Endothelial cell of umbilical vein (primary cell): ENCODE data around the gene CHRNA7. TPM values are rescaled to one million over a fixed set of nuclear protein-coding genes. Genes with fewer than 3 reads are reported as not detected.

Experiments used
- BruUV-seq: library from RNA; stranded (reverse); fragments of 400-500 nt; replicated peaks from 2 replicates; lab custom pipeline; 2021; lab: Mats Ljungman, UMichigan
- CTCF ChIA-PET: fragments of 300-600, 350-600 bp; sonication (Branson Sonifier 250); formaldehyde crosslinking; loops from one replicate; lab custom pipeline; 2021; ENCODE audit warnings: antibody characterized with exemption, inconsistent platforms; lab: Charles Lee
- POLR2A ChIA-PET: fragments of 300-600, 350-600 bp; sonication (Branson Sonifier 250); formaldehyde crosslinking; loops from one replicate; lab custom pipeline; 2021; ENCODE audit warnings: antibody characterized with exemption, inconsistent platforms; lab: Charles Lee
- DNase-seq: peaks from one replicate; pipeline ENCODE4 v3.0.0-alpha.2; 2011; ENCODE audit warnings: low read depth, low spot score
- FAIRE-seq: peaks from 2 replicates; lab custom pipeline; 2011; peaks lifted over from hg19 to GRCh38; lab: Jason Lieb, UNC
- H2AFZ ChIP-seq: 2 replicates; pipeline ENCODE4 v1.6.0; 2012; ENCODE audit warnings: low read depth, low read length, control low read depth, inconsistent platforms
- H3K27ac ChIP-seq: 2 replicates; pipeline ENCODE4 v1.5.1; 2011; ENCODE audit warnings: low read depth, mild to moderate bottlenecking, control low read depth, low read length, moderate library complexity; ENCODE audit not compliant: insufficient read depth
- H3K27me3 ChIP-seq, 2 experiments: 2 replicates each; pipeline versions ENCODE4 v1.6.0 to v1.6.1; 2011; ENCODE audit warnings: low read length in 2 of 2, mixed read lengths in 1 of 2; ENCODE audit not compliant: control insufficient read depth in 2 of 2, insufficient read depth in 2 of 2
- H3K36me3 ChIP-seq, 2 experiments: 2 replicates in 1 of 2; 3 replicates in 1 of 2; pipeline ENCODE4 v1.5.1; 2011; ENCODE audit warnings: low read length in 2 of 2, mild to moderate bottlenecking in 1 of 2, moderate library complexity in 1 of 2; ENCODE audit not compliant: control insufficient read depth in 2 of 2, insufficient read depth in 2 of 2; ENCODE audit errors: extremely low read depth in 1 of 2
- H3K4me1 ChIP-seq: 3 replicates; pipeline ENCODE4 v1.5.1; 2011; ENCODE audit warnings: mild to moderate bottlenecking, low read length; ENCODE audit not compliant: control insufficient read depth, insufficient read depth; ENCODE audit errors: extremely low read depth
- H3K4me2 ChIP-seq: 2 replicates; pipeline ENCODE4 v1.6.1; 2011; ENCODE audit warnings: low read length, control low read depth, mixed read lengths; ENCODE audit not compliant: insufficient read depth
- H3K4me3 ChIP-seq, 3 experiments: fragments of 200-600 bp in 1 of 3; sonication (generic), shearing (Covaris generic) in 1 of 3; replicated peaks in 1 of 3; 2 replicates each; pipeline ENCODE4 v1.5.1; 2011 to 2016; ENCODE audit warnings: control low read depth in 3 of 3, low read length in 3 of 3, mild to moderate bottlenecking in 2 of 3, inconsistent platforms in 1 of 3, low read depth in 1 of 3, moderate library complexity in 1 of 3; ENCODE audit not compliant: insufficient read depth in 1 of 3
- H3K79me2 ChIP-seq: 2 replicates; pipeline ENCODE4 v1.6.0; 2012; ENCODE audit warnings: low read length, inconsistent platforms; ENCODE audit not compliant: control insufficient read depth, insufficient read depth
- H3K9ac ChIP-seq: replicated peaks from 2 replicates; pipeline ENCODE3; 2011; ENCODE audit warnings: low read length, control low read depth; ENCODE audit not compliant: insufficient read depth; ENCODE audit errors: extremely low read depth
- H3K9me1 ChIP-seq: replicated peaks from 3 replicates; pipeline ENCODE4 v1.6.0; 2011; ENCODE audit warnings: mild to moderate bottlenecking, low read length; ENCODE audit not compliant: control insufficient read depth, insufficient read depth; ENCODE audit errors: extremely low read depth
- H3K9me3 ChIP-seq: replicated peaks from 2 replicates; pipeline ENCODE4 v1.5.1; 2012; ENCODE audit warnings: low read length, inconsistent platforms; ENCODE audit not compliant: control insufficient read depth, insufficient read depth
- H4K20me1 ChIP-seq: replicated peaks from 2 replicates; pipeline ENCODE3; 2011; ENCODE audit warnings: mild to moderate bottlenecking, low read length; ENCODE audit not compliant: control insufficient read depth, insufficient read depth; ENCODE audit errors: extremely low read depth
- CTCF ChIP-seq, 2 donors: IDR thresholded peaks; 1 replicate in 1 of 2; 2 replicates in 1 of 2; pipeline ENCODE4 v1.5.1; 2011; ENCODE audit warnings: low read length in 2 of 2, mild to moderate bottlenecking in 2 of 2, moderate library complexity in 2 of 2, control low read depth in 1 of 2, inconsistent platforms in 1 of 2, low read depth in 1 of 2; ENCODE audit not compliant: insufficient read depth in 1 of 2; ENCODE audit errors: extremely low read depth in 1 of 2
- EZH2 ChIP-seq: IDR thresholded peaks from 2 replicates; pipeline ENCODE4 v1.6.1; 2012; ENCODE audit warnings: borderline replicate concordance, low read depth, mild to moderate bottlenecking, moderate library complexity, low read length, inconsistent platforms; ENCODE audit not compliant: severe bottlenecking
- FOS ChIP-seq: IDR thresholded peaks from 2 replicates; pipeline ENCODE4 v1.6.1; 2011; ENCODE audit warnings: mild to moderate bottlenecking, low read length, moderate library complexity, borderline replicate concordance; ENCODE audit not compliant: insufficient read depth
- GATA2 ChIP-seq: IDR thresholded peaks from 2 replicates; pipeline ENCODE4 v1.7.0; 2011; ENCODE audit warnings: low read depth, mild to moderate bottlenecking, moderate library complexity, mixed read lengths, low read length; ENCODE audit not compliant: insufficient read length, insufficient read depth
- JUN ChIP-seq: IDR thresholded peaks from 2 replicates; pipeline ENCODE4 v1.6.1; 2011; ENCODE audit warnings: borderline replicate concordance, low read depth; ENCODE audit not compliant: insufficient read length, insufficient read depth
- MYC ChIP-seq: IDR thresholded peaks from one replicate; pipeline ENCODE4 v1.6.1; 2011; ENCODE audit warnings: mild to moderate bottlenecking, low read depth, low read length
- POLR2A ChIP-seq: IDR thresholded peaks from 2 replicates; pipeline ENCODE4 v1.6.1; 2012; ENCODE audit warnings: low read depth, mild to moderate bottlenecking, control low read depth, low read length
- POLR2AphosphoS5 ChIP-seq: IDR thresholded peaks from 2 replicates; pipeline ENCODE4 v1.6.1; 2012; ENCODE audit warnings: low read depth, mild to moderate bottlenecking, control low read depth, low read length, moderate library complexity; ENCODE audit not compliant: insufficient read depth
- dilution Hi-C: fragments of 300-500 bp; cut with MboI; formaldehyde crosslinking; loops from one replicate; pipeline ENCODE4 v1.15.0; 2019; ENCODE audit warnings: low sequenced_read_pairs; ENCODE audit not compliant: extremely low pct_ligation_motif_present
- intact Hi-C: fragments of 100-400 bp; cut with micrococcal nuclease; formaldehyde crosslinking; loops from one replicate; pipeline ENCODE4 v1.10.0; 2022
- polyA plus RNA-seq, 4 experiments: library from polyadenylated mRNA; depleted of rRNA in 3 of 4; stranded (reverse) in 3 of 4; unstranded in 1 of 4; fragments of >200 nt; gene quantifications; 2 replicates each; pipeline versions ENCODE4 v1.2.1 to v1.2.3, GENCODE V29; 2011 to 2012; ENCODE audit warnings: missing spikeins in 1 of 4
- total RNA-seq: library from RNA; stranded (reverse); gene quantifications from 2 replicates; pipeline ENCODE4 v1.2.3, GENCODE V29; 2021
- TF ChIP-seq, protein P1 (sequence below): IDR thresholded peaks from 2 replicates; pipeline ENCODE4 v1.6.1; 2011; ENCODE audit not compliant: insufficient read depth, insufficient read length

Gene CHRNA7
- total and polyA plus RNA-seq, 2 donors (not counting 3 experiments of a cell fraction or from before 2014, with no cell fraction given), result 0.70 to 2.6 TPM

DNA sequence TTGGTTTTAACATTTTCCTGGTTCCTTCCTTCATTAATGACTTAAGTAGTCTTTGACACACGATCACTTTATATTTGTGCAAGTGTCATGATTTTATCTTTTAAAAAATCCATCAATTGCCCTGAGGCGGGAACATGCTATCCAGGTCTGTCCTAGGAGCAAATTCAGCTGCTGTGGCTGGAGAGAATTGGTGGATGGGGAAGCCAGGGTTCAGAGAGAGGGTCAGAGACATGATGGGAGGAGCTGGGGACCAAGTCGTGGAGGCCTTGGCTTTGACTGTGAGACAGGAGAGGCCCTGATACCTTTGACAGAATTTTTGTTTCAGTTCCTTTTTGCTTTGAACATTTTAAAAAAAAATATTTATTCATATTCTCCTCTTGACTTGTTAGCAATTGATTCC, 89.0 kb downstream of the CHRNA7 start:
- Histone ChIP-seq H3K36me3 (no peaks in the 10 kb centered on the region), H3K9me3 (no peaks in the 10 kb centered on the region), H4K20me1 (no peaks in the 10 kb centered on the region), H3K9ac (no peak overlapping the region), H3K4me1 (no peaks in the 10 kb centered on the region), H3K4me2 (no peak overlapping the region), H3K4me3 (no peak overlapping the region), H3K9me1 (no peaks in the 10 kb centered on the region), H2AFZ (no peak overlapping the region), H3K27ac (no peak overlapping the region), H3K27me3 (no peaks in the 10 kb centered on the region), H3K79me2 (no peaks in the 10 kb centered on the region)
- BruUV-seq, result no TSS peak
- POLR2A ChIA-PET, result no interaction called here
- TF ChIP-seq EZH2, result no peak
- TF ChIP-seq MYC, result no peak
- no peak for TF ChIP-seq GATA2
- no peak for TF ChIP-seq FOS
- TF ChIP-seq POLR2A, result no peak
- TF ChIP-seq CTCF (IDR thresholded peaks at IDR 0.05; ENCODE audit: extremely low read depth in 1 of 2, insufficient read depth in 1 of 2, low read depth in 1 of 2, low read length in 2 of 2), result no peak
- TF ChIP-seq, protein P1, sequence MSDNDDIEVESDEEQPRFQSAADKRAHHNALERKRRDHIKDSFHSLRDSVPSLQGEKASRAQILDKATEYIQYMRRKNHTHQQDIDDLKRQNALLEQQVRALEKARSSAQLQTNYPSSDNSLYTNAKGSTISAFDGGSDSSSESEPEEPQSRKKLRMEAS, result no peak
- no peak for TF ChIP-seq POLR2AphosphoS5
- no peak for TF ChIP-seq JUN
- dilution Hi-C loops, result no loop called here
- intact Hi-C loops, result no loop called here
- FAIRE-seq (no peak), DNase-seq (no peak)
- CTCF ChIA-PET, result no interaction called here
